Activated CD4-positive, alpha-beta T cell treated with anti-CD3 and anti-CD28 coated beads for 24 hours (primary cell): ENCODE results near the gene NUCB1.
"Not testable (repeated sequence)": the region's sequence is repeated elsewhere in the genome, so short reads cannot be mapped to it uniquely, and the experiment has no call there.

Source experiments
- DNase-seq, 2 donors: peaks; one replicate each; pipeline ENCODE4 v3.0.0-alpha.2; 2020; ENCODE audit warnings: low read depth in 2 of 2

NUCB1 gene

GRCh38 chr19:48874303-48875135, 25.6 kb upstream of the NUCB1 start:
- no peak for DNase-seq

GRCh38 chr19:48876043-48876981, 23.8 kb upstream of the NUCB1 start:
- DNase-seq: not testable (repeated sequence)

- no peak for DNase-seq
These were observed 22.3 kb upstream of the NUCB1 start for GRCh38 chr19:48877855-48878195.

- DNase-seq: no peak
These were observed 21.7 kb upstream of the NUCB1 start for GRCh38 chr19:48878196-48879024.

- DNase-seq: no peak
These were observed 21.0 kb upstream of the NUCB1 start for GRCh38 chr19:48879025-48879637.

GRCh38 chr19:48879696-48880095, 20.4 kb upstream of the NUCB1 start:
- DNase-seq: not testable (repeated sequence)

GRCh38 chr19:48881741-48882657, 18.1 kb upstream of the NUCB1 start:
- DNase-seq: no peak

GRCh38 chr19:48883726-48884125, 16.4 kb upstream of the NUCB1 start:
- no peak for DNase-seq

GRCh38 chr19:48887861-48888612, 12.1 kb upstream of the NUCB1 start:
- DNase-seq: no peak

- DNase-seq: not testable (repeated sequence)
These were observed 10.6 kb upstream of the NUCB1 start for GRCh38 chr19:48889496-48889895.

- no peak for DNase-seq
These were observed 9.6 kb upstream of the NUCB1 start for GRCh38 chr19:48890551-48890950.

GRCh38 chr19:48895226-48895625, 4.9 kb upstream of the NUCB1 start:
- no peak for DNase-seq

GRCh38 chr19:48896191-48896720, 3.9 kb upstream of the NUCB1 start:
- DNase-seq: peak in 1 of 2 donors; percentile 37

GRCh38 chr19:48897181-48897580, 2.9 kb upstream of the NUCB1 start:
- DNase-seq: no peak

GRCh38 chr19:48899386-48899749, 744 bp upstream of the NUCB1 start:
- not testable (repeated sequence) for DNase-seq

GRCh38 chr19:48900477-48901406, 630 bp downstream of the NUCB1 start:
- DNase-seq: no peak

GRCh38 chr19:48902291-48902690, 2.2 kb downstream of the NUCB1 start:
- not testable (repeated sequence) for DNase-seq

GRCh38 chr19:48903788-48904187, 3.7 kb downstream of the NUCB1 start:
- not testable (repeated sequence) for DNase-seq
